HCT116 (cell line): ENCODE data around the gene GRIP1. TPM values are rescaled to one million over a fixed set of nuclear protein-coding genes. Genes with fewer than 3 reads are reported as not detected.

ENCODE experiments used
- ATAC-seq: fragments of 200-7000 bp; cut with Tn5 transposase; 2 replicates; pipeline ENCODE4 v1.9.1; 2020; ENCODE audit warnings: mild to moderate bottlenecking, moderate library complexity
- BruUV-seq: library from RNA; stranded (reverse); fragments of 400-500 nt; replicated peaks from 2 replicates; lab custom pipeline; 2021; lab: Mats Ljungman, UMichigan
- CTCF ChIA-PET: fragments of 300-600 bp; sonication (Branson Sonifier 250); formaldehyde crosslinking; loops from one replicate; lab custom pipeline; 2021; ENCODE audit warnings: antibody characterized with exemption; lab: Charles Lee
- POLR2A ChIA-PET: fragments of 300-600, 350-600 bp; sonication (Branson Sonifier 250); formaldehyde crosslinking; loops from one replicate; lab custom pipeline; 2021; ENCODE audit warnings: antibody characterized with exemption; lab: Charles Lee
- RAD21 ChIA-PET, 2 experiments: fragments of 300-600 bp; sonication (Branson Sonifier 250); formaldehyde crosslinking; loops; one replicate each; lab custom pipeline; 2023; ENCODE audit warnings: low total read pairs in 2 of 2; ENCODE audit not compliant: uncharacterized antibody in 2 of 2, unreplicated experiment in 2 of 2, low non-redundant PET in 1 of 2; lab: Charles Lee
- DNase-seq: peaks from one replicate; pipeline ENCODE4 v3.0.0-alpha.2; 2010; ENCODE audit warnings: low read depth, low spot score
- H2AFZ ChIP-seq: fragments of 200-600 bp; shearing (Covaris generic), sonication (generic); 2 replicates; pipeline ENCODE4 v1.6.1; 2017; ENCODE audit warnings: low read depth, mixed run types, mixed read lengths, antibody characterized with exemption, low read length; ENCODE audit not compliant: poor library complexity, severe bottlenecking
- H3K27ac ChIP-seq: 2 replicates; pipeline ENCODE4 v1.5.1; 2012; ENCODE audit warnings: low read depth, low read length
- H3K27me3 ChIP-seq: fragments of 200-600 bp; sonication (generic); 2 replicates; pipeline ENCODE4 v1.6.1; 2016; ENCODE audit warnings: mixed run types, low read length, mixed read lengths; ENCODE audit not compliant: insufficient read depth
- H3K36me3 ChIP-seq, 2 experiments: fragments of 200-500 bp in 1 of 2; fragments of 200-600 bp in 1 of 2; sonication (Bioruptor generic) in 1 of 2; sonication (generic) in 1 of 2; 2 replicates each; pipeline versions ENCODE4 v1.5.1 to v1.6.1; 2014 to 2016; ENCODE audit warnings: low read length in 2 of 2, inconsistent platforms in 1 of 2, mixed read lengths in 1 of 2, mixed run types in 1 of 2; ENCODE audit not compliant: insufficient read depth in 2 of 2, control insufficient read depth in 1 of 2
- H3K4me1 ChIP-seq, 2 experiments: fragments of 200-600 bp in 1 of 2; sonication (generic) in 1 of 2; 2 replicates each; pipeline versions ENCODE4 v1.5.1 to v1.6.1; 2012 to 2017; ENCODE audit warnings: low read length in 2 of 2, inconsistent platforms in 1 of 2, mild to moderate bottlenecking in 1 of 2, mixed read lengths in 1 of 2, mixed run types in 1 of 2, moderate library complexity in 1 of 2; ENCODE audit not compliant: insufficient read depth in 2 of 2, control insufficient read depth in 1 of 2
- H3K4me2 ChIP-seq: fragments of 200-600 bp; sonication (generic); 2 replicates; pipeline ENCODE4 v1.6.1; 2017; ENCODE audit warnings: mixed run types, low read length, mixed read lengths
- H3K4me3 ChIP-seq, 2 experiments: fragments of 200-600 bp in 1 of 2; sonication (generic) in 1 of 2; replicated peaks in 1 of 2; 2 replicates each; pipeline ENCODE4 v1.5.1; 2011 to 2016; ENCODE audit warnings: low read length in 2 of 2, control low read depth in 1 of 2, low read depth in 1 of 2, mild to moderate bottlenecking in 1 of 2, mixed read lengths in 1 of 2, mixed run types in 1 of 2
- H3K79me2 ChIP-seq: fragments of 200-600 bp; sonication (generic); 2 replicates; pipeline ENCODE4 v1.6.1; 2017; ENCODE audit warnings: mild to moderate bottlenecking, mixed run types, low read length, moderate library complexity, mixed read lengths; ENCODE audit not compliant: insufficient read depth
- H3K9ac ChIP-seq: fragments of 200-600 bp; sonication (generic); 2 replicates; pipeline ENCODE4 v1.6.1; 2016; ENCODE audit warnings: low read length, mixed read lengths
- H3K9me2 ChIP-seq: fragments of 200-600 bp; sonication (generic), shearing (Covaris generic); 2 replicates; pipeline ENCODE4 v1.6.1; 2017; ENCODE audit warnings: mixed run types, mild to moderate bottlenecking, moderate library complexity; ENCODE audit not compliant: insufficient read depth
- H3K9me3 ChIP-seq, 2 experiments: fragments of 200-500 bp in 1 of 2; fragments of 200-600 bp in 1 of 2; sonication (Bioruptor generic) in 1 of 2; sonication (generic) in 1 of 2; 2 replicates each; pipeline ENCODE4 v1.6.1; 2014 to 2017; ENCODE audit warnings: low read length in 2 of 2, mixed read lengths in 2 of 2, inconsistent platforms in 1 of 2, low read depth in 1 of 2, mild to moderate bottlenecking in 1 of 2, mixed run types in 1 of 2, moderate library complexity in 1 of 2; ENCODE audit not compliant: control insufficient read depth in 1 of 2, insufficient read depth in 1 of 2
- H4K20me1 ChIP-seq: fragments of 200-600 bp; sonication (generic), shearing (Covaris generic); 2 replicates; pipeline ENCODE4 v1.6.1; 2017; ENCODE audit warnings: mixed run types, mild to moderate bottlenecking, moderate library complexity; ENCODE audit not compliant: insufficient read depth
- EGR1 ChIP-seq: IDR thresholded peaks from 2 replicates; pipeline ENCODE4 v1.6.1; 2012; ENCODE audit warnings: low read depth
- EZH2phosphoT487 ChIP-seq: fragments of 200-600 bp; IDR thresholded peaks from 2 replicates; pipeline ENCODE4 v1.6.1; 2018; ENCODE audit warnings: antibody characterized with exemption, borderline replicate concordance
- REST ChIP-seq: IDR thresholded peaks from 2 replicates; pipeline ENCODE4 v1.6.1; 2012; ENCODE audit warnings: low read depth
- SIN3A ChIP-seq: IDR thresholded peaks from 2 replicates; pipeline ENCODE4 v1.6.1; 2012; ENCODE audit warnings: low read depth
- SP1 ChIP-seq: IDR thresholded peaks from 2 replicates; pipeline ENCODE4 v1.6.1; 2012; ENCODE audit warnings: low read depth
- YY1 ChIP-seq: IDR thresholded peaks from 2 replicates; pipeline ENCODE4 v1.6.1; 2011; ENCODE audit warnings: low read length, low read depth, moderate library complexity, mild to moderate bottlenecking; ENCODE audit not compliant: insufficient replicate concordance; ENCODE audit errors: extremely low read depth
- ZFX ChIP-seq: fragments of 450-650 bp; IDR thresholded peaks from 2 replicates; pipeline ENCODE4 v1.6.1; 2017
- intact Hi-C: fragments of 100-400 bp; cut with micrococcal nuclease; formaldehyde crosslinking; loops from 2 replicates; pipeline ENCODE4 v1.10.0; 2022
- total RNA-seq: library from RNA; stranded (reverse); gene quantifications from one replicate; pipeline ENCODE4 v1.2.1, GENCODE V29; 2021; ENCODE audit not compliant: unreplicated experiment
- TF ChIP-seq, protein P1 (sequence below): IDR thresholded peaks from 2 replicates; pipeline ENCODE4 v1.6.1; 2011; ENCODE audit warnings: mild to moderate bottlenecking, low read length, moderate library complexity; ENCODE audit not compliant: insufficient replicate concordance; ENCODE audit errors: extremely low read depth
- TF ChIP-seq, protein P2 (sequence below): IDR thresholded peaks from 2 replicates; pipeline ENCODE4 v1.6.1; 2012

The GRIP1 gene
- total RNA-seq, 1 experiment from 2014 or later = not detected

DNA sequence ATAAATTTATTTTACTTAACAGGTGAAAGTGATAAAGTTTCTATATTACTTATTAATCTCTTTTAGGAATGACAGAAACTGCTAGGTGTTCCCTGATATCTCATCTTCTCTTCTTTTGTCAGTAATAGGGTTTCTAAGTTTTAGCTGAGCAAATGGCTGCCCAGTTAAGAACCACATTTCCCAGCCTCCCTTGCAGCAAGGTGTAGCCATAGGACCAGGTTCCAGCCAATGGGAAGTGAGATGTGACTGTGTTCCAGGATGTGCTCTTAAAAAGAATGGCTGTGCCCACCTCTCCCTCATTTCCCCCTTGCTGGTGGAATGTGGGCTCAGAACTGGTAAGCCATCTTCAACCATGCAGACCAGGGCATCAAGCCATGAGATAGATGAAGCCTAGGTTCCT, 210.9 kb downstream of the GRIP1 start:
- Histone ChIP-seq H3K4me3 (no peak overlapping the region), H3K9ac (no peak overlapping the region), H3K27me3 (peaks cover 34% of the 10 kb centered on the region), H4K20me1 (no peaks in the 10 kb centered on the region), H3K9me3 (no peaks in the 10 kb centered on the region), H3K9me2 (no peaks in the 10 kb centered on the region), H2AFZ (peak overlapping the region; percentile 49), H3K4me1 (no peaks in the 10 kb centered on the region), H3K79me2 (no peaks in the 10 kb centered on the region), H3K36me3 (no peaks in the 10 kb centered on the region), H3K4me2 (peak overlapping the region; percentile 3; the same call in 1 of the 2 replicates), H3K27ac (no peak overlapping the region)
- ATAC-seq (peak; percentile 98), DNase-seq (peak; percentile 46)
- TF ChIP-seq REST (no peak), SP1 (peak; percentile 27; the same call in 1 of the 2 replicates), EZH2phosphoT487 (no peak), SIN3A (no peak), ZFX (no peak), EGR1 (no peak), YY1 (peak; percentile 89)
- TF ChIP-seq, protein P1, sequence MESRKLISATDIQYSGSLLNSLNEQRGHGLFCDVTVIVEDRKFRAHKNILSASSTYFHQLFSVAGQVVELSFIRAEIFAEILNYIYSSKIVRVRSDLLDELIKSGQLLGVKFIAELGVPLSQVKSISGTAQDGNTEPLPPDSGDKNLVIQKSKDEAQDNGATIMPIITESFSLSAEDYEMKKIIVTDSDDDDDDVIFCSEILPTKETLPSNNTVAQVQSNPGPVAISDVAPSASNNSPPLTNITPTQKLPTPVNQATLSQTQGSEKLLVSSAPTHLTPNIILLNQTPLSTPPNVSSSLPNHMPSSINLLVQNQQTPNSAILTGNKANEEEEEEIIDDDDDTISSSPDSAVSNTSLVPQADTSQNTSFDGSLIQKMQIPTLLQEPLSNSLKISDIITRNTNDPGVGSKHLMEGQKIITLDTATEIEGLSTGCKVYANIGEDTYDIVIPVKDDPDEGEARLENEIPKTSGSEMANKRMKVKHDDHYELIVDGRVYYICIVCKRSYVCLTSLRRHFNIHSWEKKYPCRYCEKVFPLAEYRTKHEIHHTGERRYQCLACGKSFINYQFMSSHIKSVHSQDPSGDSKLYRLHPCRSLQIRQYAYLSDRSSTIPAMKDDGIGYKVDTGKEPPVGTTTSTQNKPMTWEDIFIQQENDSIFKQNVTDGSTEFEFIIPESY = no peak
- TF ChIP-seq, protein P2, sequence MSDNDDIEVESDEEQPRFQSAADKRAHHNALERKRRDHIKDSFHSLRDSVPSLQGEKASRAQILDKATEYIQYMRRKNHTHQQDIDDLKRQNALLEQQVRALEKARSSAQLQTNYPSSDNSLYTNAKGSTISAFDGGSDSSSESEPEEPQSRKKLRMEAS = no peak
- CTCF ChIA-PET = no interaction called here
- intact Hi-C loops = no loop called here
- RAD21 ChIA-PET = no interaction called here
- POLR2A ChIA-PET = no interaction called here
- no TSS peak for BruUV-seq
